Measurements from ENCODE around the gene OR2A12.
"Not testable (repeated sequence)": the region's sequence is repeated elsewhere in the genome, so short reads cannot be mapped to it uniquely, and the experiment has no call there.

OR2A12 gene

GRCh38 chr7:144122876-144123275 is 36.8 kb downstream of the OR2A12 start, which contains the start of gene OR2A14:
OR2A14 (plus strand) TSS chr7:144123176; CDS start chr7:144129113, 5,937 bp downstream.
- no peak for DNase-seq

GRCh38 chr7:144127714-144128334 is 41.7 kb downstream of the OR2A12 start:
- no peak for DNase-seq

- DNase-seq, result not testable (repeated sequence)
These were observed 43.5 kb downstream of the OR2A12 start for GRCh38 chr7:144129601-144130000.

GRCh38 chr7:144130730-144131129 is 44.7 kb downstream of the OR2A12 start:
- no peak for DNase-seq

- DNase-seq, result no peak
These were observed 46.2 kb downstream of the OR2A12 start for GRCh38 chr7:144132262-144132661.

- no peak for DNase-seq
These were observed 47.2 kb downstream of the OR2A12 start for GRCh38 chr7:144133307-144133706.

GRCh38 chr7:144134116-144134515 is 48.0 kb downstream of the OR2A12 start:
- DNase-seq, result no peak

GRCh38 chr7:144137501-144137900 is 51.4 kb downstream of the OR2A12 start:
- DNase-seq, result no peak

- no peak for DNase-seq
These were observed 56.1 kb downstream of the OR2A12 start for GRCh38 chr7:144142187-144142586.

- no peak for DNase-seq
These were observed 58.3 kb downstream of the OR2A12 start for GRCh38 chr7:144144426-144144825.

- DNase-seq, result no peak
These were observed 62.2 kb downstream of the OR2A12 start for GRCh38 chr7:144148224-144148827.

Data from cortex of kidney (tissue), 1 donor.